Tibial nerve (tissue), 4 donors: Measurements from ENCODE around the gene RBFOX1. TPM values are rescaled to one million over a fixed set of nuclear protein-coding genes. Genes with fewer than 3 reads are reported as not detected.

Source experiments
- DNase-seq, 2 donors: peaks; one replicate each; pipeline ENCODE4 v3.0.0-alpha.2; 2019; ENCODE audit warnings: low spot score in 2 of 2
- H3K27ac ChIP-seq, 4 donors: fragments of 200-600 bp; sonication (generic) in 3 of 4; one replicate each; pipeline ENCODE4 v1.5.1; 2017 to 2019; ENCODE audit warnings: mild to moderate bottlenecking in 1 of 4
- H3K27me3 ChIP-seq, 2 donors: fragments of 200-600 bp; sonication (generic) in 1 of 2; one replicate each; pipeline versions ENCODE4 v1.5.1 to v1.6.0; 2017 to 2019
- H3K36me3 ChIP-seq, 3 donors: fragments of 200-600 bp; sonication (generic); one replicate each; pipeline ENCODE4 v1.5.1; 2018 to 2019
- H3K4me1 ChIP-seq, 4 donors: fragments of 200-600 bp; sonication (generic) in 3 of 4; one replicate each; pipeline ENCODE4 v1.5.1; 2017 to 2019
- H3K4me3 ChIP-seq, 4 donors: fragments of 200-600 bp; sonication (generic) in 3 of 4; one replicate each; pipeline ENCODE4 v1.5.1; 2017 to 2019; ENCODE audit warnings: mild to moderate bottlenecking in 1 of 4, moderate library complexity in 1 of 4
- H3K9me3 ChIP-seq, 4 donors: fragments of 200-600 bp; sonication (generic) in 3 of 4; one replicate each; pipeline ENCODE4 v1.5.1; 2017 to 2019
- CTCF ChIP-seq, 5 experiments: fragments of 200-600 bp in 3 of 5; fragments of 450-650 bp in 2 of 5; sonication (generic) in 3 of 5; IDR thresholded peaks; one replicate each; pipeline ENCODE4 v1.5.1; 2016 to 2019; ENCODE audit warnings: antibody characterized with exemption in 5 of 5, mild to moderate bottlenecking in 3 of 5, moderate library complexity in 2 of 5
- EP300 ChIP-seq, 2 donors: sonication (generic); formaldehyde crosslinking; IDR thresholded peaks; one replicate each; pipeline ENCODE4 v1.6.1; 2017; ENCODE audit warnings: antibody characterized with exemption in 2 of 2, mild to moderate bottlenecking in 1 of 2
- POLR2A ChIP-seq, 2 donors: fragments of 450-650 bp; IDR thresholded peaks; one replicate each; pipeline ENCODE4 v1.6.1; 2017; ENCODE audit warnings: antibody characterized with exemption in 2 of 2, mild to moderate bottlenecking in 2 of 2, moderate library complexity in 2 of 2
- WGBS, 2 donors: methylation state at CpG; one replicate each; pipeline ENCODE4 v1.1.5; 2018; 5-methylcytosine and 5-hydroxymethylcytosine counted together
- total RNA-seq, 4 donors: library from RNA; depleted of rRNA; stranded (reverse); fragments of >200 nt; gene quantifications; one replicate each; pipeline ENCODE4 v1.1.0, GENCODE V29; 2016

The RBFOX1 gene
- total RNA-seq, 4 donors from 2014 or later, result 0.22 to 2.1 (median 1.3) TPM; not detected in 1

- Histone ChIP-seq H3K4me1 (no peaks in the 10 kb centered on the region), H3K4me3 (no peak overlapping the region), H3K27me3 (no peaks in the 10 kb centered on the region), H3K27ac (no peak overlapping the region), H3K9me3 (no peaks in the 10 kb centered on the region), H3K36me3 (no peaks in the 10 kb centered on the region)
- WGBS, 2 donors, result 62 to 67% methylated on average over 4 of the region's 4 CpGs
- DNase-seq, result no peak
- TF ChIP-seq EP300 (IDR thresholded peaks at IDR 0.05) (no peak), POLR2A (IDR thresholded peaks at IDR 0.05) (no peak), CTCF (IDR thresholded peaks at IDR 0.05) (no peak)
These were observed 38.6 kb upstream of the RBFOX1 start for GRCh38 chr16:7294020-7294419.

GRCh38 chr16:7303052-7303610, 29.5 kb upstream of the RBFOX1 start:
- H3K4me1 ChIP-seq, result peaks cover 0 to 21% (median 2%) of the 10 kb centered on the region in 4 donors
- H3K27ac ChIP-seq, result no peak overlapping the region
- H3K9me3 ChIP-seq, result no peaks in the 10 kb centered on the region
- peak overlapping the region in 2 of 4 donors; percentile 21 to 35 for H3K4me3 ChIP-seq
- no peaks in the 10 kb centered on the region for H3K36me3 ChIP-seq
- H3K27me3 ChIP-seq, result peaks cover 0 to 38% of the 10 kb centered on the region in 2 donors
- DNase-seq, result no peak
- TF ChIP-seq EP300 (IDR thresholded peaks at IDR 0.05), result no peak
- TF ChIP-seq CTCF (IDR thresholded peaks at IDR 0.05), result no peak
- TF ChIP-seq POLR2A (IDR thresholded peaks at IDR 0.05), result no peak
- WGBS, 2 donors, result 1% methylated on average over 26 to 32 of the region's 34 CpGs

- 0 to 1% methylated on average over 18 to 20 of the region's 20 CpGs for WGBS, 2 donors
- H3K4me1 ChIP-seq, result peaks cover 0 to 21% (median 2%) of the 10 kb centered on the region in 4 donors
- DNase-seq, result no peak
- H3K4me3 ChIP-seq, result no peak overlapping the region
- TF ChIP-seq POLR2A (IDR thresholded peaks at IDR 0.05), result no peak
- no peak for TF ChIP-seq CTCF (IDR thresholded peaks at IDR 0.05)
- no peak for TF ChIP-seq EP300 (IDR thresholded peaks at IDR 0.05)
- H3K9me3 ChIP-seq, result no peaks in the 10 kb centered on the region
- no peaks in the 10 kb centered on the region for H3K36me3 ChIP-seq
- peaks cover 0 to 41% of the 10 kb centered on the region in 2 donors for H3K27me3 ChIP-seq
- H3K27ac ChIP-seq, result no peak overlapping the region
These were observed 28.9 kb upstream of the RBFOX1 start for GRCh38 chr16:7303660-7304200.

- Histone ChIP-seq H3K9me3 (no peaks in the 10 kb centered on the region), H3K36me3 (no peaks in the 10 kb centered on the region), H3K4me3 (no peak overlapping the region), H3K4me1 (peaks cover 0 to 21% (median 2%) of the 10 kb centered on the region in 4 donors), H3K27me3 (peaks cover 0 to 41% of the 10 kb centered on the region in 2 donors), H3K27ac (no peak overlapping the region)
- TF ChIP-seq EP300 (IDR thresholded peaks at IDR 0.05) (no peak), POLR2A (IDR thresholded peaks at IDR 0.05) (no peak), CTCF (IDR thresholded peaks at IDR 0.05) (no peak)
- WGBS, 2 donors, result 1% methylated on average over 25 to 27 of the region's 27 CpGs
- no peak for DNase-seq
These were observed 28.4 kb upstream of the RBFOX1 start for GRCh38 chr16:7304279-7304678.

- no peak for DNase-seq
- H3K27ac ChIP-seq, result no peak overlapping the region
- H3K4me3 ChIP-seq, result no peak overlapping the region
- no peaks in the 10 kb centered on the region for H3K9me3 ChIP-seq
- peaks cover 0 to 41% of the 10 kb centered on the region in 2 donors for H3K27me3 ChIP-seq
- TF ChIP-seq CTCF (IDR thresholded peaks at IDR 0.05) (no peak), POLR2A (IDR thresholded peaks at IDR 0.05) (no peak), EP300 (IDR thresholded peaks at IDR 0.05) (no peak)
- H3K4me1 ChIP-seq, result peaks cover 0 to 21% (median 2%) of the 10 kb centered on the region in 4 donors
- no peaks in the 10 kb centered on the region for H3K36me3 ChIP-seq
- WGBS, 2 donors, result 17 to 21% methylated on average over 4 of the region's 4 CpGs
These were observed 27.7 kb upstream of the RBFOX1 start for GRCh38 chr16:7304958-7305357.
